Caki2 (cell line): ENCODE results near the gene GAA. TPM values are rescaled to one million over a fixed set of nuclear protein-coding genes. Genes with fewer than 3 reads are reported as not detected.
"Not testable (repeated sequence)": the region's sequence is repeated elsewhere in the genome, so short reads cannot be mapped to it uniquely, and the experiment has no call there.

ENCODE experiments used
- DNase-seq: peaks from one replicate; pipeline ENCODE4 v3.0.0-alpha.2; 2015; ENCODE audit warnings: low read depth
- in situ Hi-C: cut with HindIII; loops from 2 replicates; pipeline ENCODE4 v1.10.0; 2016; ENCODE audit warnings: low sequenced_read_pairs, low pct_unique_long_range_greater_than_20kb, mixed read lengths
- total RNA-seq: library from RNA; depleted of rRNA; stranded (reverse); fragments of >200 nt; shearing (Covaris generic); gene quantifications from 2 replicates; pipeline ENCODE4 v1.2.3, GENCODE V29; 2014; ENCODE audit warnings: low replicate concordance

The GAA gene
- total RNA-seq, 1 experiment from 2014 or later: 62.3 TPM

GRCh38 chr17:80080081-80080480 is 21.3 kb upstream of the GAA start:
- in situ Hi-C loops: no loop called here
- DNase-seq: no peak

GRCh38 chr17:80081596-80081995 is 19.8 kb upstream of the GAA start:
- in situ Hi-C loops: no loop called here
- DNase-seq: no peak

GRCh38 chr17:80082403-80083135 is 18.8 kb upstream of the GAA start:
- DNase-seq: peak; percentile 25
- in situ Hi-C loops: no loop called here

- in situ Hi-C loops: no loop called here
- no peak for DNase-seq
Observed at GRCh38 chr17:80083136-80083661, 18.2 kb upstream of the GAA start.

- in situ Hi-C loops: no loop called here
- DNase-seq: no peak
Observed at GRCh38 chr17:80084773-80085172, 16.6 kb upstream of the GAA start.

GRCh38 chr17:80086081-80086480 is 15.3 kb upstream of the GAA start:
- DNase-seq: no peak
- in situ Hi-C loops: no loop called here

- DNase-seq: no peak
- in situ Hi-C loops: no loop called here
Observed at GRCh38 chr17:80086616-80087015, 14.8 kb upstream of the GAA start.

- in situ Hi-C loops: no loop called here
- DNase-seq: no peak
Observed at GRCh38 chr17:80087346-80088265, 13.8 kb upstream of the GAA start.

- in situ Hi-C loops: no loop called here
- DNase-seq: no peak
Observed at GRCh38 chr17:80089762-80090161, 11.6 kb upstream of the GAA start.

GRCh38 chr17:80090164-80090563 is 11.2 kb upstream of the GAA start:
- DNase-seq, in situ Hi-C loops: not testable (repeated sequence)

- no peak for DNase-seq
- in situ Hi-C loops: no loop called here
Observed at GRCh38 chr17:80091376-80091775, 10.0 kb upstream of the GAA start.

- in situ Hi-C loops: no loop called here
- no peak for DNase-seq
Observed at GRCh38 chr17:80092959-80093358, 8.4 kb upstream of the GAA start.

- DNase-seq: no peak
- in situ Hi-C loops: no loop called here
Observed at GRCh38 chr17:80095038-80095843, 6.1 kb upstream of the GAA start.

GRCh38 chr17:80095844-80096475 is 5.4 kb upstream of the GAA start:
- no peak for DNase-seq
- in situ Hi-C loops: no loop called here

GRCh38 chr17:80096561-80097021 is 4.8 kb upstream of the GAA start:
- no peak for DNase-seq
- in situ Hi-C loops: no loop called here

GRCh38 chr17:80097127-80097621 is 4.2 kb upstream of the GAA start:
- in situ Hi-C loops: no loop called here
- no peak for DNase-seq

- DNase-seq: no peak
- in situ Hi-C loops: no loop called here
Observed at GRCh38 chr17:80097844-80098691, 3.3 kb upstream of the GAA start.
